ENCODE results near the gene PLAU.

DNA sequence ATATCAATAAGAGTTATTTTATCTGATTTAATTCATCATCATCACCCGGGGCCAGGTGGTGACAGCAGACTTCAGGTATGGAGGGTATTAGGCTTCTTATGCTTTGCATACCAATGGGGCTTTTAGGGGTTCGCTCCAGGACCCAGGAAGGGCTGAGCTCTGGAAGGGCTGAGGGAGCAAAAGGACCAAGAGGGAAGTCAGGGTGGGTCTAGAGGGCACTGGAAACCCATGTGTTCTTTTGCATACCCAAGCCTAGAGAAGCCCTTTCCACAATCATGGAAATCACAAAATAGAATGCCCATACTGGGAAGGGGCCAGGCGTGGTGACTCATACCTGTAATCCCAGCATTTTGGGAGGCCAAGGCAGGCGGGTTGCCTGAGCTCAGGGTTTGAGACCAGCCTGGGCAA lies 56.1 kb downstream of the PLAU start:
- TF ChIP-seq, protein P1, sequence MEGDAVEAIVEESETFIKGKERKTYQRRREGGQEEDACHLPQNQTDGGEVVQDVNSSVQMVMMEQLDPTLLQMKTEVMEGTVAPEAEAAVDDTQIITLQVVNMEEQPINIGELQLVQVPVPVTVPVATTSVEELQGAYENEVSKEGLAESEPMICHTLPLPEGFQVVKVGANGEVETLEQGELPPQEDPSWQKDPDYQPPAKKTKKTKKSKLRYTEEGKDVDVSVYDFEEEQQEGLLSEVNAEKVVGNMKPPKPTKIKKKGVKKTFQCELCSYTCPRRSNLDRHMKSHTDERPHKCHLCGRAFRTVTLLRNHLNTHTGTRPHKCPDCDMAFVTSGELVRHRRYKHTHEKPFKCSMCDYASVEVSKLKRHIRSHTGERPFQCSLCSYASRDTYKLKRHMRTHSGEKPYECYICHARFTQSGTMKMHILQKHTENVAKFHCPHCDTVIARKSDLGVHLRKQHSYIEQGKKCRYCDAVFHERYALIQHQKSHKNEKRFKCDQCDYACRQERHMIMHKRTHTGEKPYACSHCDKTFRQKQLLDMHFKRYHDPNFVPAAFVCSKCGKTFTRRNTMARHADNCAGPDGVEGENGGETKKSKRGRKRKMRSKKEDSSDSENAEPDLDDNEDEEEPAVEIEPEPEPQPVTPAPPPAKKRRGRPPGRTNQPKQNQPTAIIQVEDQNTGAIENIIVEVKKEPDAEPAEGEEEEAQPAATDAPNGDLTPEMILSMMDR (conservative IDR thresholded peaks at IDR 0.05; ENCODE audit: low read length): no peak
- no peak for TF ChIP-seq EZH2phosphoT487 (IDR thresholded peaks at IDR 0.05; ENCODE audit: borderline replicate concordance, low read depth, low read length)

Data from OCI-LY7 (cell line).